Measurements from ENCODE around the gene AHI1. TPM values are rescaled to one million over a fixed set of nuclear protein-coding genes. Genes with fewer than 3 reads are reported as not detected.

AHI1 gene
- total and polyA plus RNA-seq, 2 experiments from 2014 or later = 14.8 to 21.5 TPM

- H2AFZ ChIP-seq = no peak overlapping the region
- 81% methylated on average over 1 of the region's 1 CpG for WGBS (ENCODE audit: low lambda C conversion rate, missing lambda C conversion rate)
- H3K79me2 ChIP-seq = no peaks in the 10 kb centered on the region
- no peak overlapping the region for H3K4me3 ChIP-seq
- TF ChIP-seq CTCF (IDR thresholded peaks at IDR 0.05; ENCODE audit: poor library complexity) (no peak), EZH2phosphoT487 (IDR thresholded peaks at IDR 0.05; ENCODE audit: low read depth, severe bottlenecking, unreplicated experiment) (no peak), EZH2 (IDR thresholded peaks at IDR 0.05; ENCODE audit: borderline replicate concordance) (no peak)
- no peaks in the 10 kb centered on the region for H3K4me1 ChIP-seq (ENCODE audit: insufficient read depth)
- no peaks in the 10 kb centered on the region for H3K9me2 ChIP-seq (replicated peaks; ENCODE audit: insufficient read depth)
- H3K4me2 ChIP-seq = no peak overlapping the region
- H3K36me3 ChIP-seq (replicated peaks; ENCODE audit: insufficient read depth, low read depth) = no peaks in the 10 kb centered on the region
- H3K9me3 ChIP-seq (ENCODE audit: low read depth) = no peaks in the 10 kb centered on the region
- H4K20me1 ChIP-seq (ENCODE audit: insufficient read depth, poor library complexity, severe bottlenecking) = no peaks in the 10 kb centered on the region
- no peaks in the 10 kb centered on the region for H3K27me3 ChIP-seq
- H3K27ac ChIP-seq = no peak overlapping the region
- DNase-seq (ENCODE audit: low spot score) = no peak
Observed at GRCh38 chr6:135314543-135314942, 183.0 kb downstream of the AHI1 start.

GRCh38 chr6:135311446-135312200, 185.9 kb downstream of the AHI1 start:
- 90% methylated on average over 4 of the region's 4 CpGs for WGBS (ENCODE audit: low lambda C conversion rate, missing lambda C conversion rate)
- H3K9me3 ChIP-seq (ENCODE audit: low read depth) = no peaks in the 10 kb centered on the region
- TF ChIP-seq EZH2 (IDR thresholded peaks at IDR 0.05; ENCODE audit: borderline replicate concordance) = no peak
- no peak for TF ChIP-seq EZH2phosphoT487 (IDR thresholded peaks at IDR 0.05; ENCODE audit: low read depth, severe bottlenecking, unreplicated experiment)
- no peak for TF ChIP-seq CTCF (IDR thresholded peaks at IDR 0.05; ENCODE audit: poor library complexity)

GRCh38 chr6:135310291-135310690, 187.2 kb downstream of the AHI1 start:
- DNase-seq (ENCODE audit: low spot score) = no peak
- Histone ChIP-seq H3K27me3 (no peaks in the 10 kb centered on the region), H3K79me2 (no peaks in the 10 kb centered on the region), H3K4me3 (no peak overlapping the region), H3K36me3 (replicated peaks; ENCODE audit: insufficient read depth, low read depth) (no peaks in the 10 kb centered on the region), H3K9me3 (ENCODE audit: low read depth) (no peaks in the 10 kb centered on the region), H2AFZ (no peak overlapping the region), H3K4me2 (no peak overlapping the region), H4K20me1 (ENCODE audit: insufficient read depth, poor library complexity, severe bottlenecking) (no peaks in the 10 kb centered on the region), H3K27ac (no peak overlapping the region), H3K9me2 (replicated peaks; ENCODE audit: insufficient read depth) (no peaks in the 10 kb centered on the region), H3K4me1 (ENCODE audit: insufficient read depth) (no peaks in the 10 kb centered on the region)
- 92% methylated on average over 1 of the region's 1 CpG for WGBS (ENCODE audit: low lambda C conversion rate, missing lambda C conversion rate)
- TF ChIP-seq EZH2phosphoT487 (IDR thresholded peaks at IDR 0.05; ENCODE audit: low read depth, severe bottlenecking, unreplicated experiment) (no peak), EZH2 (IDR thresholded peaks at IDR 0.05; ENCODE audit: borderline replicate concordance) (no peak), CTCF (IDR thresholded peaks at IDR 0.05; ENCODE audit: poor library complexity) (no peak)

More at GRCh38 chr6:135311446-135312200, 185.9 kb downstream of the AHI1 start:
- Histone ChIP-seq H3K79me2 (no peaks in the 10 kb centered on the region), H3K4me3 (no peak overlapping the region), H3K4me1 (ENCODE audit: insufficient read depth) (no peaks in the 10 kb centered on the region), H3K27me3 (no peaks in the 10 kb centered on the region), H3K9me2 (replicated peaks; ENCODE audit: insufficient read depth) (no peaks in the 10 kb centered on the region), H2AFZ (no peak overlapping the region), H4K20me1 (ENCODE audit: insufficient read depth, poor library complexity, severe bottlenecking) (no peaks in the 10 kb centered on the region), H3K27ac (no peak overlapping the region), H3K36me3 (replicated peaks; ENCODE audit: insufficient read depth, low read depth) (no peaks in the 10 kb centered on the region), H3K4me2 (no peak overlapping the region)
- DNase-seq (ENCODE audit: low spot score) = no peak

Data from hepatocyte (in vitro differentiated cells).